Panc1 (cell line): ENCODE results near the gene ADAMTS19. TPM values are rescaled to one million over a fixed set of nuclear protein-coding genes. Genes with fewer than 3 reads are reported as not detected.

Source experiments
- ATAC-seq: fragments of 200-7000 bp; cut with Tn5 transposase; 2 replicates; pipeline ENCODE4 v1.9.1; 2020; ENCODE audit warnings: mild to moderate bottlenecking, moderate library complexity
- BruUV-seq: library from RNA; stranded (reverse); fragments of 400-500 nt; replicated peaks from 2 replicates; lab custom pipeline; 2021; lab: Mats Ljungman, UMichigan
- CTCF ChIA-PET: fragments of 300-600 bp; sonication (Branson Sonifier 250); formaldehyde crosslinking; loops from one replicate; lab custom pipeline; 2022; ENCODE audit warnings: antibody characterized with exemption; lab: Charles Lee
- POLR2A ChIA-PET: fragments of 300-600 bp; sonication (Branson Sonifier 250); formaldehyde crosslinking; loops from one replicate; lab custom pipeline; 2022; ENCODE audit warnings: antibody characterized with exemption; lab: Charles Lee
- DNase-seq: peaks from one replicate; pipeline ENCODE4 v3.0.0-alpha.2; 2010; ENCODE audit warnings: low read depth, low spot score
- H3K27ac ChIP-seq: 2 replicates; pipeline ENCODE4 v1.5.1; 2011; ENCODE audit warnings: mild to moderate bottlenecking, low read length, inconsistent platforms
- H3K27me3 ChIP-seq: fragments of 200-500 bp; sonication (Bioruptor generic); 2 replicates; pipeline ENCODE4 v1.6.0; 2014; ENCODE audit warnings: low read length, inconsistent platforms; ENCODE audit not compliant: control insufficient read depth, insufficient read depth
- H3K36me3 ChIP-seq: fragments of 200-500 bp; sonication (Bioruptor generic); 2 replicates; pipeline ENCODE4 v1.5.1; 2014; ENCODE audit warnings: inconsistent platforms, mild to moderate bottlenecking, low read length, moderate library complexity; ENCODE audit not compliant: control insufficient read depth, insufficient read depth
- H3K4me1 ChIP-seq: 2 replicates; pipeline ENCODE4 v1.5.1; 2011; ENCODE audit warnings: inconsistent platforms, mild to moderate bottlenecking, low read length, moderate library complexity; ENCODE audit not compliant: control insufficient read depth, insufficient read depth
- H3K4me3 ChIP-seq, 2 experiments: 2 replicates each; pipeline ENCODE4 v1.5.1; 2011 to 2012; ENCODE audit warnings: low read depth in 2 of 2, low read length in 2 of 2, mild to moderate bottlenecking in 2 of 2, inconsistent platforms in 1 of 2, moderate library complexity in 1 of 2
- H3K9me3 ChIP-seq: fragments of 200-500 bp; sonication (Bioruptor generic); 2 replicates; pipeline ENCODE4 v1.5.1; 2014; ENCODE audit warnings: low read depth, mild to moderate bottlenecking, inconsistent platforms, low read length, moderate library complexity; ENCODE audit not compliant: control insufficient read depth, insufficient read depth
- CTCF ChIP-seq: fragments of 450-650 bp; IDR thresholded peaks from 2 replicates; pipeline ENCODE4 v1.5.1; 2017; ENCODE audit warnings: mild to moderate bottlenecking
- POLR2AphosphoS5 ChIP-seq: IDR thresholded peaks from 2 replicates; pipeline ENCODE4 v1.6.1; 2012; ENCODE audit warnings: mild to moderate bottlenecking, low read depth, low read length, moderate library complexity
- REST ChIP-seq, 2 experiments: IDR thresholded peaks; 2 replicates each; pipeline ENCODE4 v1.6.1; 2011 to 2012; ENCODE audit warnings: low read depth in 2 of 2, control low read depth in 1 of 2, low read length in 1 of 2, mild to moderate bottlenecking in 1 of 2, moderate library complexity in 1 of 2; ENCODE audit not compliant: insufficient read depth in 1 of 2
- SIN3A ChIP-seq: IDR thresholded peaks from 2 replicates; pipeline ENCODE4 v1.6.1; 2012; ENCODE audit warnings: low read depth, mild to moderate bottlenecking, low read length, moderate library complexity, borderline replicate concordance; ENCODE audit not compliant: insufficient read depth
- TCF7L2 ChIP-seq: IDR thresholded peaks from 2 replicates; pipeline ENCODE4 v1.6.1; 2011; ENCODE audit warnings: mild to moderate bottlenecking, low read depth, low read length, inconsistent platforms
- in situ Hi-C: cut with HindIII; loops from 2 replicates; pipeline ENCODE4 v1.10.0; 2016; ENCODE audit warnings: low sequenced_read_pairs, low pct_unique_long_range_greater_than_20kb
- intact Hi-C: fragments of 100-400 bp; cut with micrococcal nuclease; formaldehyde crosslinking; loops from one replicate; pipeline ENCODE4 v1.10.0; 2022; ENCODE audit not compliant: unreplicated experiment
- total RNA-seq: library from RNA; stranded (reverse); gene quantifications from one replicate; pipeline ENCODE4 v1.2.1, GENCODE V29; 2021; ENCODE audit not compliant: unreplicated experiment

The ADAMTS19 gene
- total RNA-seq, 1 experiment from 2014 or later: not detected

- ATAC-seq (no peak), DNase-seq (no peak)
- Histone ChIP-seq H3K27me3 (no peaks in the 10 kb centered on the region), H3K27ac (no peak overlapping the region), H3K36me3 (no peaks in the 10 kb centered on the region; the same call in 1 of the 2 replicates), H3K4me1 (no peaks in the 10 kb centered on the region), H3K9me3 (no peaks in the 10 kb centered on the region), H3K4me3 (no peak overlapping the region)
- in situ Hi-C loops (no loop called here), intact Hi-C loops (no loop called here)
- CTCF ChIA-PET: no interaction called here
- POLR2A ChIA-PET: no interaction called here
- TF ChIP-seq TCF7L2 (no peak), CTCF (no peak), REST (IDR thresholded peaks at IDR 0.05; ENCODE audit: insufficient read depth in 1 of 2, low read depth in 2 of 2, low read length in 1 of 2) (no peak), POLR2AphosphoS5 (no peak), SIN3A (no peak)
- no TSS peak for BruUV-seq
Measured at GRCh38 chr5:129593525-129593924, 133.4 kb downstream of the ADAMTS19 start.

GRCh38 chr5:129601576-129601975 lies 141.5 kb downstream of the ADAMTS19 start:
- ATAC-seq: no peak
- no peak overlapping the region for H3K27ac ChIP-seq
- no peaks in the 10 kb centered on the region for H3K4me1 ChIP-seq
- in situ Hi-C loops (no loop called here), intact Hi-C loops (no loop called here)
- no peak overlapping the region for H3K4me3 ChIP-seq
- no peak for DNase-seq
- no peaks in the 10 kb centered on the region for H3K36me3 ChIP-seq
- TF ChIP-seq REST (IDR thresholded peaks at IDR 0.05; ENCODE audit: insufficient read depth in 1 of 2, low read depth in 2 of 2, low read length in 1 of 2) (no peak), CTCF (no peak), TCF7L2 (no peak), POLR2AphosphoS5 (no peak), SIN3A (no peak)
- no TSS peak for BruUV-seq
- H3K27me3 ChIP-seq: no peaks in the 10 kb centered on the region
- no peaks in the 10 kb centered on the region for H3K9me3 ChIP-seq
- CTCF ChIA-PET: no interaction called here
- POLR2A ChIA-PET: no interaction called here
